Parathyroid adenoma (tissue), 2 donors: Measurements from ENCODE around the gene EDN2.

Experiments
- H2AFZ ChIP-seq: fragments of 300-600 bp; sonication (generic); one replicate; pipeline ENCODE4 v1.7.0; 2017; ENCODE audit warnings: antibody characterized with exemption, mild to moderate bottlenecking
- H3K27ac ChIP-seq: fragments of 300-600 bp; sonication (generic); one replicate; pipeline ENCODE4 v1.7.0; 2017
- H3K27me3 ChIP-seq: fragments of 300-600 bp; sonication (generic); one replicate; pipeline ENCODE4 v1.7.0; 2017; ENCODE audit warnings: low read length; ENCODE audit not compliant: control insufficient read depth, insufficient read depth
- H3K36me3 ChIP-seq: fragments of 300-600 bp; sonication (generic); one replicate; pipeline ENCODE4 v1.7.0; 2017; ENCODE audit warnings: low read length; ENCODE audit not compliant: control insufficient read depth, insufficient read depth
- H3K4me1 ChIP-seq: fragments of 300-600 bp; sonication (generic); one replicate; pipeline ENCODE4 v1.7.0; 2017; ENCODE audit warnings: control low read depth
- H3K4me2 ChIP-seq: fragments of 300-600 bp; sonication (generic); one replicate; pipeline ENCODE4 v1.7.0; 2017; ENCODE audit warnings: low read length
- H3K4me3 ChIP-seq: fragments of 300-600 bp; sonication (generic); one replicate; pipeline ENCODE4 v1.7.0; 2017; ENCODE audit warnings: low read depth, low read length
- H3K79me2 ChIP-seq: fragments of 300-600 bp; sonication (generic); one replicate; pipeline ENCODE4 v1.7.0; 2017; ENCODE audit warnings: control low read depth
- H3K9ac ChIP-seq: fragments of 300-600 bp; sonication (generic); one replicate; pipeline ENCODE4 v1.7.0; 2017; ENCODE audit warnings: mild to moderate bottlenecking
- H3K9me3 ChIP-seq: fragments of 300-600 bp; sonication (generic); one replicate; pipeline ENCODE4 v1.7.0; 2017; ENCODE audit warnings: low read length; ENCODE audit not compliant: control insufficient read depth
- CTCF ChIP-seq: fragments of 300-600 bp; sonication (generic); IDR thresholded peaks from one replicate; pipeline ENCODE4 v1.7.0; 2017; ENCODE audit warnings: antibody characterized with exemption, mild to moderate bottlenecking
- donor health status: primary hyperparathyroidism.

The EDN2 gene

GRCh38 chr1:41530411-41530810 is 45.9 kb upstream of the EDN2 start:
- Histone ChIP-seq H3K27me3 (no peaks in the 10 kb centered on the region), H3K9me3 (no peaks in the 10 kb centered on the region), H3K27ac (no peak overlapping the region), H3K36me3 (no peaks in the 10 kb centered on the region), H3K4me2 (no peak overlapping the region), H3K4me3 (no peak overlapping the region), H3K4me1 (no peaks in the 10 kb centered on the region), H3K9ac (no peak overlapping the region), H2AFZ (no peak overlapping the region), H3K79me2 (no peaks in the 10 kb centered on the region)
- TF ChIP-seq CTCF: no peak

- H3K36me3 ChIP-seq: no peaks in the 10 kb centered on the region
- no peaks in the 10 kb centered on the region for H3K9me3 ChIP-seq
- H3K4me1 ChIP-seq: no peaks in the 10 kb centered on the region
- no peaks in the 10 kb centered on the region for H3K27me3 ChIP-seq
- H3K27ac ChIP-seq: no peak overlapping the region
- no peak overlapping the region for H3K4me2 ChIP-seq
- no peak overlapping the region for H3K9ac ChIP-seq
- no peak for TF ChIP-seq CTCF
- no peak overlapping the region for H2AFZ ChIP-seq
- H3K79me2 ChIP-seq: no peaks in the 10 kb centered on the region
- no peak overlapping the region for H3K4me3 ChIP-seq
Observed at GRCh38 chr1:41529621-41530395, 45.3 kb upstream of the EDN2 start.

- H3K9me3 ChIP-seq: no peaks in the 10 kb centered on the region
- no peak overlapping the region for H2AFZ ChIP-seq
- no peak overlapping the region for H3K27ac ChIP-seq
- no peak overlapping the region for H3K4me2 ChIP-seq
- no peaks in the 10 kb centered on the region for H3K4me1 ChIP-seq
- no peak overlapping the region for H3K9ac ChIP-seq
- H3K27me3 ChIP-seq: no peaks in the 10 kb centered on the region
- no peak for TF ChIP-seq CTCF
- no peaks in the 10 kb centered on the region for H3K79me2 ChIP-seq
- no peak overlapping the region for H3K4me3 ChIP-seq
- H3K36me3 ChIP-seq: no peaks in the 10 kb centered on the region
Observed at GRCh38 chr1:41528726-41529605, 44.5 kb upstream of the EDN2 start.

- Histone ChIP-seq H3K79me2 (no peaks in the 10 kb centered on the region), H3K9ac (no peak overlapping the region), H3K4me2 (no peak overlapping the region), H3K27ac (no peak overlapping the region), H3K27me3 (no peaks in the 10 kb centered on the region), H3K9me3 (no peaks in the 10 kb centered on the region), H3K36me3 (no peaks in the 10 kb centered on the region), H2AFZ (no peak overlapping the region), H3K4me3 (no peak overlapping the region), H3K4me1 (no peaks in the 10 kb centered on the region)
- TF ChIP-seq CTCF: no peak
Observed at GRCh38 chr1:41528106-41528505, 43.6 kb upstream of the EDN2 start.
